Activated CD4-positive, alpha-beta T cell treated with anti-CD3 and anti-CD28 coated beads, Interleukin-2, amount 10 ng/mL, durations not matched to agents 24 days and 14 days (primary cell): ENCODE measurements around the gene C9. TPM values are rescaled to one million over a fixed set of nuclear protein-coding genes. Genes with fewer than 3 reads are reported as not detected.
"Not testable (repeated sequence)": the region's sequence is repeated elsewhere in the genome, so short reads cannot be mapped to it uniquely, and the experiment has no call there.

Experiments
- DNase-seq: peaks from one replicate; pipeline ENCODE4 v3.0.0; 2022
- H3K27ac Mint-ChIP-seq: one replicate; pipeline ENCODE4 v1.8.0; 2022; ENCODE audit warnings: mild to moderate bottlenecking, mixed read lengths
- H3K27me3 Mint-ChIP-seq: one replicate; pipeline ENCODE4 v1.8.0; 2022; ENCODE audit warnings: mixed read lengths
- H3K36me3 Mint-ChIP-seq: one replicate; pipeline ENCODE4 v1.8.0; 2022; ENCODE audit warnings: low read depth, mild to moderate bottlenecking, mixed read lengths
- H3K4me1 Mint-ChIP-seq: one replicate; pipeline ENCODE4 v1.8.0; 2021; ENCODE audit warnings: mixed read lengths
- H3K4me3 Mint-ChIP-seq: one replicate; pipeline ENCODE4 v1.8.0; 2022; ENCODE audit warnings: mild to moderate bottlenecking, moderate library complexity, mixed read lengths
- H3K9me3 Mint-ChIP-seq: one replicate; pipeline ENCODE4 v1.8.0; 2021; ENCODE audit warnings: mixed read lengths
- intact Hi-C: fragments of 100-400 bp; cut with micrococcal nuclease; formaldehyde crosslinking; loops from one replicate; pipeline ENCODE4 v1.15.1; 2023
- total RNA-seq: library from RNA; stranded (reverse); gene quantifications from 2 replicates; pipeline ENCODE4 v1.2.3, GENCODE V29; 2022

Gene C9
- not detected in 2 replicates for total RNA-seq

DNA sequence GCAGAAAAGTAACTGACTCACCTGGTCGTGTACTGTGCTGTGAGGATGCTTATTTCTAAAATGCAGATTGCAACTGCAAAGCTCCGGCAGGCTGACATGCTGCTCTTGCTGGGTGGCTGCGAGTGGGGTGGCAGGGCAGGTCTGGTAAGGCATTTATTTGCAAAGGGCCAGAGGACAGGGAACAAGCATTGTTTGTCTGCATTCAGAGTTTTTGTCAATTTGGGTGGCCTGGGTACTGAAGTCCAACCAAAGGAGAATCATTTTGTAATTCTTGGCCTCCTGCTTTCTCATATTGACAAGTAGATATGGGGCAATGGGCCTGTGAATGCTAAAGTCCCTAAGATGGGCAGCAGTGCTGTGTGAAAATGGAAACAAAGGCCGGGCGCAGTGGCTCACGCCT, at the start of gene C9:
Gene C9 (minus strand): TSS at position 129 of the 400 bp plus-strand sequence. CDS start 31 bp downstream, at position 98.
- no peak for DNase-seq
- Mint-ChIP-seq H3K27me3 (peaks cover 2% of the 10 kb centered on the region), H3K4me1 (no peaks in the 10 kb centered on the region), H3K9me3 (no peaks in the 10 kb centered on the region), H3K4me3 (no peak within 1 kb of the TSS), H3K27ac (no peak within 1 kb of the TSS), H3K36me3 (no peaks in the 10 kb centered on the region)
- intact Hi-C loops: no loop called here

DNA sequence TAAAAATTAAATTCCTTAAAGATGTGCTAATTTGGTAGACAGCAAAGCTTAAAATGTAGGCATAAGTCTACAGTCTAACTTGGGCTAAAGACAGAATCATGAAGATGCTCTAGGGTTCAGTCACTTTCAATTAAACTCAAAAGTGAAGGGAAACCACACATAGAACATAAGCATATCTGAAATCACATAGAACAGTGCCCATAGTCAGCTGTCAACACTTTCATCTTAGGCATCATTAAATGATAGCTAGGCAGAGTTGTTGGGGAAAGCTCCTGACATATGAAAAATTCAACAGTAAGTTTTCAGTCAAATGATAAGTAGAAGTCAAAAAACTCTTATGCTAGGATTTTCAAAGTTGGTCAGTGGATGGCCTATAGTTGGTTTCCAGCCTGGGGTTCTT, 49.5 kb upstream of the C9 start:
- intact Hi-C loops: no loop called here
- Mint-ChIP-seq H3K36me3 (no peaks in the 10 kb centered on the region), H3K27ac (no peak overlapping the region), H3K9me3 (no peaks in the 10 kb centered on the region), H3K4me1 (no peaks in the 10 kb centered on the region), H3K27me3 (peaks cover 28% of the 10 kb centered on the region), H3K4me3 (no peak overlapping the region)
- no peak for DNase-seq

DNA sequence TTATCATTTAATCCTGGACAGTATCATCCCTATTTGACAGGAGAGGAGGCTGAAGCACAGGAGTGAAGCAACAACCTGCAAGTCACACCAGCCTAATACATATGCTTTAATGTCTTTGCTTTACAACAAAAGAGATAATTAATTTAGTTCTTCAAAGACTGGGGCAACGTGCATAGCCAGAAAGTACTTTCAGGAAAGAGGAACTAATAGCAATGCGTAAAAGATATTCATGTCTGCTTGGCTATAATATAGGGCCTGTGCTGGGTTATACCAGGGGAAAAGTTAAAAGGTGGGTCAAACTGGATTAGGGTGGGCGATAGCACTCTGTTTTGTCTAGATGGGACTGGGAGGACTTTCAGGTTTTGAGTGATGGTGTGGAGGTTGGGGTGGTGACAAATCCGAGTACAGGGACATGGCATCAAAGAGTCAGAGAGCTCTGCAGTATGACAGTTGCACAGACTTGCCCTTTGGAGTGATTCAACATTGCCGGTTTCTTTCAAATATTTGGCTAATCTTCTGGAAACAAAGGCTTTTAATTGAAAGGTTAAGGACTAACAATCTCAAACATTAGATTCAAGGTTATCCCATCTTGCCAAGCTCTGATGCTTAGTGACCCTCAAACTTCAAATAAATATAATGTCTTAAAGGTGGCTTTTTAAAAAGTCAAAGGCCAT, 48.6 kb upstream of the C9 start:
- Mint-ChIP-seq H3K27ac (no peak overlapping the region), H3K9me3 (no peaks in the 10 kb centered on the region), H3K4me3 (no peak overlapping the region), H3K27me3 (peaks cover 31% of the 10 kb centered on the region), H3K4me1 (no peaks in the 10 kb centered on the region), H3K36me3 (no peaks in the 10 kb centered on the region)
- intact Hi-C loops: no loop called here
- no peak for DNase-seq

DNA sequence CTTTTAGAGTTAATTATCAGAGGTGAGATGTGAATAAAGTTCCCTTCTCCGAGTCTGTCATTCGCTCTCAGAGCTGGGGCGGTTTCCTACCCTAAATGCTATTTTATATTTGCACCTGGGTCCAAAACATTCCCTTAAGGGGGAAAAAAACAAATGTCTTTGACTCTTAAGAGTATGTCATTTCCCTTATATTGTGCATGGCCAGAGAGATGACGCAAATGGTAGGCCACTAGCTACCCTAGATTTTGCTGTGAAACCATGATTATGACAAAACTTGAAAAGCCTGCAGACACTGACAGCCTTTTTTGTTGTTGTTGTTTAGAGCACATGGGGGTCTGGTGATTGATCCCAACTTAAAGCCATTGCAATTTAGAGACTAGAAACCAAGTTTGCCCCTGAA, 47.7 kb upstream of the C9 start:
- Mint-ChIP-seq H3K27ac (no peak overlapping the region), H3K36me3 (no peaks in the 10 kb centered on the region), H3K27me3 (peaks cover 31% of the 10 kb centered on the region), H3K9me3 (no peaks in the 10 kb centered on the region), H3K4me1 (no peaks in the 10 kb centered on the region), H3K4me3 (no peak overlapping the region)
- no peak for DNase-seq
- intact Hi-C loops: no loop called here

DNA sequence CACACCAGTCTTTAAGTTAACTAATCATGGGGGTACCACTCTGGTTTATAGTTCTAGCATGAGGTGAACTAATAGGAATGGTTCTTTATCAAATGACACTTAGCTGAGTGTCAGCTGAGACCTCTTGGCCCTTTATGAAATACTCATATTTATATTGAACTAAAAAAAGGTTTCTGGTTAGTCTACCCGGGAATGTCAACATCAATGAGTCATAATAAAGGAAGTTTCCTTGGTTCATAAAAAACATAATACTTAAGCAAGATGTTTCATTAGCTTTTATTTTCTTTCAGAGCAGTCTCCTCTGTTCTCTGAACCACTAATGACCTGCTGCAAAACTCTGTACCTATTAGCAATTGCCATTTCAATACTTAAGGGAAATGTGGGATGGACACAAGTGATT, 46.8 kb upstream of the C9 start:
- no peaks in the 10 kb centered on the region for H3K9me3 Mint-ChIP-seq
- intact Hi-C loops: no loop called here

DNA sequence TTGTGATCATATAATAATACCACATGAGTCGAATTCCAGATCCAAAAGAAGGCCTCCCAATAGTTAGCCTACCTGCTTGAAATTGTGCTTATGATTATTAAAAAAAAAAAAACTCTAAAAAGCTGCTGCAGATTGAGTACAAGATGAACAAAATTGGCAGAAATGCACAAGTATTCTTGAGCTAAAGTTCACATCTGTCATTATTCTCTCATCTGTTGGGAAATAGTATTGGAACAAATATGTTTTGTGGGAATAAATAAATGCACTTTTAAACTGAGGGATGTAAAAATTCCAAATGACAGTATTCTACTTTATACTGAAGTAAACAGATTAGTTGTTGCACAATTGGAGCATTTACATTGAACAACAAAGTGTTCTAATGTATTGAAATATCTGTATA, 44.7 kb upstream of the C9 start:
- Mint-ChIP-seq H3K4me3 (no peak overlapping the region), H3K27ac (no peak overlapping the region), H3K9me3 (no peaks in the 10 kb centered on the region), H3K4me1 (no peaks in the 10 kb centered on the region), H3K27me3 (peaks cover 26% of the 10 kb centered on the region), H3K36me3 (no peaks in the 10 kb centered on the region)
- DNase-seq: no peak
- intact Hi-C loops: no loop called here

More for the DNA sequence above, 46.8 kb upstream of the C9 start:
- no peak overlapping the region for H3K4me3 Mint-ChIP-seq
- H3K27me3 Mint-ChIP-seq: peaks cover 29% of the 10 kb centered on the region
- H3K4me1 Mint-ChIP-seq: no peaks in the 10 kb centered on the region
- no peak overlapping the region for H3K27ac Mint-ChIP-seq
- DNase-seq: no peak
- H3K36me3 Mint-ChIP-seq: no peaks in the 10 kb centered on the region

DNA sequence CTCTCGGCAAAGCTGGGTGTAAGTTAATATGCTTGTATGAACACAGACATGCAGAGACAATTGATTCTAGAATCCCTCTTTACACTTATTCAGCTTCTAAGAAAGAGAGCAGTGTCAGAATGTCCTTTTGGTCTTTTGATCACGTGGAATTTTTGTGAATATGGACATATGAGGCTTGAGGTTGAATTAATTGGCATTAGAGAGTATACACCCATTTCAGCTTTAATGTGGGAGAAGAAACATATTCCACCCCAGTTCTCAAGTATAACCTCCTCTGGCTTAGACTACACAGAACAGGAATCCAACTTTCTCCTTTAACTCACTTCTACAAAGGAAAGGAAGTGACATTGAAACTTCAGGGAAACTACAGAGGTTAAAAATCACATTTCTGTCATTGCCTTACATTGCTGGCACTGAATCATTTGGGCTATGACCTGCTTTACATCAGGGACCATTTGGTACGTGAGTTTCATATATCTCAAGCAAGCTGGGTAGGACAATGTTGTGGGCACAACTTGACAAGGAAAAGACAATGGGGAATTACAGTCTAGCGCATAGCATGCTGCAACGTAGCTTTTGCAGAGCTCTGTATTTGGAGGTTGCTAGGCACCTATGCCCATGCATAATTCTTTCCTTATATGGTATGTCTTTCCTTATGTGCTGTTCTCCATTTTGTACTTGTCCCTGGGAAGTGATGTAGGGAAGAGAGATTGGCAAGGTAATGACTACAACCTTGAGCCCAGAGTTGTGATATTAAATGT, 41.0 kb upstream of the C9 start:
- no peaks in the 10 kb centered on the region for H3K36me3 Mint-ChIP-seq
- peaks cover 17% of the 10 kb centered on the region for H3K27me3 Mint-ChIP-seq
- H3K4me1 Mint-ChIP-seq: no peaks in the 10 kb centered on the region
- DNase-seq: no peak
- no peaks in the 10 kb centered on the region for H3K9me3 Mint-ChIP-seq
- no peak overlapping the region for H3K4me3 Mint-ChIP-seq
- H3K27ac Mint-ChIP-seq: no peak overlapping the region
- intact Hi-C loops: no loop called here

DNA sequence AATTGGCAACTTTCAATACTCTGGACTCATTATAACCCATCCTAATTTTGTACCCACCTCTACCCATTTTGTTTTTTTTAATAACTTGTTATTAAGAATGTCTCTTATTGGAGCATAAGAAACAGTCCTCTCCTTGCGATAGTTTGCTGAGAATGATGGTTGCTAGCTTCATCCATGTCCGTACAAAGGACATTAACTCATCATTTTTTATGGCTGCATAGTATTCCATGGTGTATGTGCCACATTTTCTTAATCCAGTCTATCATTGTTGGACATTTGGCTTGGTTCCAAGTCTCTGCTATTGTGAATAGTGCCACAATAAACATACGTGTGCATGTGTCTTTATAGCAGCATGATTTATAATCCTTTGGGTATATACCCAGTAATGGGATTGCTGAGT, 39.5 kb upstream of the C9 start:
- not testable (repeated sequence) for H3K9me3 Mint-ChIP-seq, H3K27ac Mint-ChIP-seq, H3K4me3 Mint-ChIP-seq

DNA sequence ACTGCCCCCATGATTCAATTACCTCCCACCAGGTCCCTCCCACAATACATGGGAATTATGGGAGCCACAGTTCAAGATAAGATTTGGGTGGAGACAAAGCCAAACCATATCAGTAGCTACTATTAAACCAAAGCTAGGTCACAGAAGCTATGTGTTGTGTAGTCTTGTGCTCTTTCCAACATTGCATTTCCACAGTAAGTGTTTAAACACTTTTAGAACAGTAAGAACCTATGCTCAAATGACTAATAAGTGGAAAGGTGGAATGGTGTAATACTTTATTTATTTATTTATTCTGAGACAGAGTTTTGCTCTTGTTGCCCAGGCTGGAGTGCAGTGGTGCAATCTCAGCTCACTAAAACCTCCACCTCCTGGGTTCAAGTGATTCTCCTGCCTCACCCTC, 37.8 kb upstream of the C9 start:
- H3K27ac Mint-ChIP-seq, H3K27me3 Mint-ChIP-seq, DNase-seq, intact Hi-C loops, H3K9me3 Mint-ChIP-seq, H3K4me1 Mint-ChIP-seq, H3K4me3 Mint-ChIP-seq, H3K36me3 Mint-ChIP-seq: not testable (repeated sequence)

More for the DNA sequence above, 39.5 kb upstream of the C9 start:
- intact Hi-C loops, DNase-seq, H3K4me1 Mint-ChIP-seq, H3K36me3 Mint-ChIP-seq: not testable (repeated sequence)
- H3K27me3 Mint-ChIP-seq: peaks cover 11% of the 10 kb centered on the region

DNA sequence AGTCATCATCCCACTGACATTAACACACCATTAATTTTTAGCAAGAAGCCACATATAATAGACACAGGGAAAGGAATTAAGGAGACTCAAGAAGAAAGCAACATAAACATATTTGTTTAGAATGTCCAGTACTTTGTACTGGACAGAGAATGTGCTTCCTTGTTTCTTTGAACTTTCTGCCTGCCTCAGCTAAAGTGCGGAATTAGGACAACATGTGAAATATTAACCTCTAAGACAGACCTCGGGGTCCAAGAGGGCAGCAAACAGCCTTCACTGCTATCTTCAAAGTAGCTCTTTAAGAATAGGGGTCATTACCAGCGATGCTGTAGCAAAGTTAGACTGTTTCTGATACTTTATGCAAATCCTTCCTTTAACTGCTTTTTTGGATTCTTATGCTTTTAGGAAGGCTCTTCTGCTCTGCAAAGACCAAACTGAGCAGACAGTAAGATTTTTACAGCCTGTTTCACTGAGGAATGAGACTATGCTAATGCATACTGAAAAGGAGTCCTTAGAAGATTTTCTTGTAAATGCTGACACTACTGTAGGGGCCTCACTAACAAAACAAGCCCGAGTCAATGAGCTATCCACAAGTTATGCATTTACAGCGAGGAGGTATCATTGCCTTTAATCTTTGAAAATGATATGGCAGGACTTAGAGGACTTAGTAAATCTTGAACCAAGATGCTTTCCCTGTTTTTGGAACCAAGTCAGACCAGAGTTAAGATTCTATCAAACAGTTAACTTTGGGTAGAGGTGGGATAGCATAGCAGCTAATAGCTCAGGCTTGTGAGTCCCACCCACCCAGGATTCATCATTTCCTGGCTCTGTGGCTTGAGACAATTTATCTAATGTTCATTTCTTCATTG, 36.7 kb upstream of the C9 start:
- no peak for DNase-seq
- Mint-ChIP-seq H3K27ac (no peak overlapping the region), H3K4me3 (no peak overlapping the region), H3K36me3 (no peaks in the 10 kb centered on the region), H3K27me3 (peaks cover 1% of the 10 kb centered on the region), H3K9me3 (no peaks in the 10 kb centered on the region), H3K4me1 (no peaks in the 10 kb centered on the region)
- intact Hi-C loops: no loop called here

DNA sequence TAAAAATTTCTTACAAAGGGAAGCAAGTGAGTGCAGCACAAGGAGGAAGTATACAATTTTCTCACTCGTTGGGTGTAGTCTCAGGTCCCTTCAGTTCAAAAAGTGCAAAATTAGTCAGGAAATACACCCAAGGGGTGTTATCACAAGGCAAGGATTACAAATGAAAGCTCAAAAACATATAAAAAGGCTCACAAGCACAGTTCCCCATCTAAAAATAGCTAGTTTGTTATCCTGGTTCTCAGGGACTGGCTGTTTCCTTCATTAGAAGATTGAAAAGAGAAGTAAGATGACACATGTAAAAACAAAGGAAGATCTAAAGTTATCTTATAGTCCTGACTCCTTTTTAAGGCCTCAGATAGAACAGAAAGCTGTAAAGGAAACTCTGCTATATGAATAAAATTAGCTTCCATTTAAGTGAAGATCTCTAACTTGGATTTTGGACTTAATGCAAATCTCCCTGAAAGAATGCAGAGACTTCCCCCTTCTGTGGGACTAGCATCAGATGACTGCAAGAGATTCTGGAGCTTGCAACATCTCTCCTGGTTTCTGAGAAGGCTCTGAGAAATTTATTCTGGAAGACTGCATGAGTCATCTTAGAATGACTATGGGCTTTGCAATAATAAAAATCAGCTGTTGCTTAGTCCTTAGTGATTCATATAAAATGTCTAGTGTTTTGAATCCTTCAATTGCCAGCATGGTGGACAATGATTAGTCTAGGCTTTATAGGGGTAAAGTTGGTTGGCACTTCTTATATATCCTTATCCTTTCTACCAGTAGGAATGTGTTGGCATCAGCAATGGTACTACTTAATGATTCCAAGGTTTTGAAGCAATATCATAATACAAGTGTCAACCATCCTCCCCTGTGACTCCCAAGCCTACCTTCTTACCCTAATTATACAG, 35.1 kb upstream of the C9 start:
- H3K27ac Mint-ChIP-seq: no peak overlapping the region
- no peaks in the 10 kb centered on the region for H3K4me1 Mint-ChIP-seq
- H3K9me3 Mint-ChIP-seq: no peaks in the 10 kb centered on the region
- no peak for DNase-seq
- no peaks in the 10 kb centered on the region for H3K36me3 Mint-ChIP-seq
- no peak overlapping the region for H3K4me3 Mint-ChIP-seq
- peaks cover 1% of the 10 kb centered on the region for H3K27me3 Mint-ChIP-seq
- intact Hi-C loops: no loop called here

DNA sequence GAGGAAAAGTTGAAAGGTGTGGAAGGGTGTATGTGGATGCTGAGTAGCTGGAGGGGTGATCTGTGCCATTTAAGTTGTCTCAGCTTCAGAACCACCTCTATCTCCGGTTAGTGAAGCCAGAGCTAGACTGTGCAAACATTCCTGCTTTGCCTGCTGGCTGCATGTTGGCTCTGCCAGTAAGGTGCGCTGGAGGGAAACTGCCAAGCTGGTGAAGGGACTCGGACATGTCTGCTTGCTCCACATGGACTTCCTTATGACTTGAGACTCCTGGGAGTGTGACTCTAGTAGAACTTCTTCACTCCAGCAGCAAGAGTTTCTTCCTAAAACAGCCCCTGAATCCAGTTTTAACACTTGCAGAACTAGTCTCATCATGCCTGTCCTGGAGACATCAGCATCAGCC, 32.5 kb upstream of the C9 start:
- Mint-ChIP-seq H3K4me1 (no peaks in the 10 kb centered on the region), H3K27me3 (peaks cover 1% of the 10 kb centered on the region), H3K9me3 (no peaks in the 10 kb centered on the region), H3K27ac (no peak overlapping the region), H3K4me3 (no peak overlapping the region), H3K36me3 (no peaks in the 10 kb centered on the region)
- DNase-seq: no peak
- intact Hi-C loops: no loop called here

DNA sequence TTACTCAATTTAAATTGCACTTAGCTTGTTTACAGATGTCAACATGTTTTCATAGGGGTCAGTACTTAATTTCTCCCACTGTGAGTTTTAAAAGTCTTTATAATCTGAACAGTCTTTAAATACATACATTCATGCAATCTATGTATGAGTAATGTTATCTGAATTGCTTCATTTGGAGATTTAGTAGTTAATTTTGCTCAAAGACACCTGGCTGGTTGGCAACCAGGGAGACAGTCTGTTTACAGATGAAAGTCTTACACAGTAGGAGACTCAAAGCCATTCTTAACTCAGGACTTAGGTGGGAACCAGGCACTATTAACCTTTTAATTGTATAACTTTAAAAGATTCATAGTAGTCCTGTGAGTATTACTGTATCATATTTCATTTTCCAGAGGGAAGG, 31.2 kb upstream of the C9 start:
- peaks cover under 1% of the 10 kb centered on the region for H3K27me3 Mint-ChIP-seq
- DNase-seq: no peak
- intact Hi-C loops: no loop called here
- no peaks in the 10 kb centered on the region for H3K36me3 Mint-ChIP-seq
- H3K4me3 Mint-ChIP-seq: no peak overlapping the region
- no peak overlapping the region for H3K27ac Mint-ChIP-seq
- H3K4me1 Mint-ChIP-seq: no peaks in the 10 kb centered on the region
- no peaks in the 10 kb centered on the region for H3K9me3 Mint-ChIP-seq
